ENCODE measurements around the gene FKRP.

GRCh38 chr19:46726551-46726950, 19.3 kb upstream of the FKRP start:
- TF ChIP-seq EZH2 (IDR thresholded peaks at IDR 0.05; ENCODE audit: low read length, missing control alignments) (no peak), CTCF (conservative IDR thresholded peaks at IDR 0.05 in 1 of 2, IDR thresholded peaks at IDR 0.05 in 1 of 2; ENCODE audit: low read depth in 1 of 2, low read length in 2 of 2) (no peak)
